ENCODE results near the gene PARG.
"Not testable (repeated sequence)": the region's sequence is repeated elsewhere in the genome, so short reads cannot be mapped to it uniquely, and the experiment has no call there.

DNA sequence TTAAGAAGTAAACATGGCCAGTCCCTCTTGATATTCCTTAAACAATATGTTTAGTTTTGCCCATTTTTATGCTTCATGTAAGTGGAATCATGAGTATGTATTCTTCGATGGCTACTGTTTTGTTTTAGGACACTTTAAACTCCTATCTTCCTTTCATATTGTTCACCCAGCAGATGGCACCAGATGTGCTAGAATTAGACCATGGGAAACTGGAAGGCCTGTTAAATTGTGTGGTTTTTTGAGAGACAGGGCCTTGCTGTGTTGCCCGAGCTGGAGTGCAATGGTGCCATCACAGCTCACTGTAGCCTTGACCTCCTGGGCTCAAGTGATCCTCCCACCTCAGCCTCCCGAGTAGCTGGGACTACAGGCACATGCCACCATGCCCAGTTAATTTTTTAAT, 11.3 kb upstream of the PARG start:
- not testable (repeated sequence) for TF ChIP-seq CTCF (conservative IDR thresholded peaks at IDR 0.05; ENCODE audit: low read depth, low read length); EZH2 (IDR thresholded peaks at IDR 0.05; ENCODE audit: borderline replicate concordance, low read depth, low read length, poor library complexity, severe bottlenecking)

Measured in A673 (cell line).